Measurements from ENCODE around the gene SPATC1L.

DNA sequence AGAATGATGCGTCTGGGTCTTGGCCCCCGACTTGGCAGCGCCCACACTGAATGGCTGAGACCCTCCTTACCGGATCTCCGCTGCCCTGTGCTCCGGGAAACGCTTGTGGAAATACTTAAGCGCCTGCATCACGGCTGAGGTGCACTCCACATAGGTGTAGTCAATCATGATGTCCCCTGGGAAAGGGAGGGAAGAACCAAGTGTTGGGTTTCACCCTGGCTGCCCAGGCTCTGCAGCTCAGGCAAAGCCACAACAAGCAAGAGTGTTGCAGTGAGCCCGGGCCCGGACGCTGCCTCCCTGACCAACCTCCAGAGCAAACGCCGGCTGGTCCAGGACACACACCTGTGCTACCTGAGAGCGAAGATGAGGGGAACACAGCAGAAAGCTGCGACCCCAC, 21.5 kb upstream of the SPATC1L start:
- TF ChIP-seq YY1 (IDR thresholded peaks at IDR 0.05; ENCODE audit: insufficient read depth, insufficient read length) (no peak), SUZ12 (IDR thresholded peaks at IDR 0.05; ENCODE audit: extremely low read depth, insufficient read depth, insufficient read length) (no peak), ZNF274 (IDR thresholded peaks at IDR 0.05; ENCODE audit: low read depth, low read length) (no peak)
